HL-60 (cell line): ENCODE measurements around the gene CHRDL2.
"Not testable (repeated sequence)": the region's sequence is repeated elsewhere in the genome, so short reads cannot be mapped to it uniquely, and the experiment has no call there.

ENCODE experiments used
- GABPA ChIP-seq: IDR thresholded peaks from 2 replicates; pipeline ENCODE4 v1.6.1; 2012; ENCODE audit warnings: low read depth
- POLR2AphosphoS5 ChIP-seq: IDR thresholded peaks from 2 replicates; pipeline ENCODE4 v1.6.1; 2012; ENCODE audit warnings: low read depth
- SPI1 ChIP-seq: IDR thresholded peaks from 2 replicates; pipeline ENCODE4 v1.6.1; 2012; ENCODE audit warnings: low read depth, mild to moderate bottlenecking, borderline replicate concordance
- TF ChIP-seq, protein P1 (sequence below): IDR thresholded peaks from one replicate; pipeline ENCODE4 v1.5.1; 2011; ENCODE audit warnings: low read length, control low read depth, inconsistent platforms; ENCODE audit not compliant: insufficient read depth
- TF ChIP-seq, protein P2 (sequence below): IDR thresholded peaks from 2 replicates; pipeline ENCODE4 v1.6.1; 2012; ENCODE audit warnings: low read depth; ENCODE audit not compliant: insufficient replicate concordance

DNA sequence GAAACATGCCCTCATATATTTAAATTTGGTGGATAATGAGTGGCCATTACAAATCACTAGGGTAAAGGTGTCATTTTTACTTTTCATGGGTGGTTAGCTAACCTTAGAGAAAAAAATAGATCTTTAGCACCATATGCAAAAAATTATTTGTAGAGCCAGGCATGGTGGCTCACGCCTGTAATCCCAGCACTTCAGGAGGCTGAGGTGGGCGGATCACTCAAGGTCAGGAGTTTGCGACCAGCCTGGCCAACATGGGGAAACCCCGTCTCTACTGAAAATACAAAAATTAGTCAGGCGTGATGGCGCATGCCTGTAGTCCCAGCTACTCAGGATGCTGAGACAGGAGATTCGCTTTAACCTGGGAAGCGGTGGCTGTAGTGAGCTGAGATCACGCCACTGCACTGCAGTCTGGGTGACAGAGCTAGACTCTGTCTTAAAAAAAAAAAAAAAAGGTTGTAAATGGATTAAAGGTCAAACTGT is 37.0 kb upstream of the CHRDL2 start:
- TF ChIP-seq, protein P1, sequence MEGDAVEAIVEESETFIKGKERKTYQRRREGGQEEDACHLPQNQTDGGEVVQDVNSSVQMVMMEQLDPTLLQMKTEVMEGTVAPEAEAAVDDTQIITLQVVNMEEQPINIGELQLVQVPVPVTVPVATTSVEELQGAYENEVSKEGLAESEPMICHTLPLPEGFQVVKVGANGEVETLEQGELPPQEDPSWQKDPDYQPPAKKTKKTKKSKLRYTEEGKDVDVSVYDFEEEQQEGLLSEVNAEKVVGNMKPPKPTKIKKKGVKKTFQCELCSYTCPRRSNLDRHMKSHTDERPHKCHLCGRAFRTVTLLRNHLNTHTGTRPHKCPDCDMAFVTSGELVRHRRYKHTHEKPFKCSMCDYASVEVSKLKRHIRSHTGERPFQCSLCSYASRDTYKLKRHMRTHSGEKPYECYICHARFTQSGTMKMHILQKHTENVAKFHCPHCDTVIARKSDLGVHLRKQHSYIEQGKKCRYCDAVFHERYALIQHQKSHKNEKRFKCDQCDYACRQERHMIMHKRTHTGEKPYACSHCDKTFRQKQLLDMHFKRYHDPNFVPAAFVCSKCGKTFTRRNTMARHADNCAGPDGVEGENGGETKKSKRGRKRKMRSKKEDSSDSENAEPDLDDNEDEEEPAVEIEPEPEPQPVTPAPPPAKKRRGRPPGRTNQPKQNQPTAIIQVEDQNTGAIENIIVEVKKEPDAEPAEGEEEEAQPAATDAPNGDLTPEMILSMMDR = not testable (repeated sequence)
- TF ChIP-seq, protein P2, sequence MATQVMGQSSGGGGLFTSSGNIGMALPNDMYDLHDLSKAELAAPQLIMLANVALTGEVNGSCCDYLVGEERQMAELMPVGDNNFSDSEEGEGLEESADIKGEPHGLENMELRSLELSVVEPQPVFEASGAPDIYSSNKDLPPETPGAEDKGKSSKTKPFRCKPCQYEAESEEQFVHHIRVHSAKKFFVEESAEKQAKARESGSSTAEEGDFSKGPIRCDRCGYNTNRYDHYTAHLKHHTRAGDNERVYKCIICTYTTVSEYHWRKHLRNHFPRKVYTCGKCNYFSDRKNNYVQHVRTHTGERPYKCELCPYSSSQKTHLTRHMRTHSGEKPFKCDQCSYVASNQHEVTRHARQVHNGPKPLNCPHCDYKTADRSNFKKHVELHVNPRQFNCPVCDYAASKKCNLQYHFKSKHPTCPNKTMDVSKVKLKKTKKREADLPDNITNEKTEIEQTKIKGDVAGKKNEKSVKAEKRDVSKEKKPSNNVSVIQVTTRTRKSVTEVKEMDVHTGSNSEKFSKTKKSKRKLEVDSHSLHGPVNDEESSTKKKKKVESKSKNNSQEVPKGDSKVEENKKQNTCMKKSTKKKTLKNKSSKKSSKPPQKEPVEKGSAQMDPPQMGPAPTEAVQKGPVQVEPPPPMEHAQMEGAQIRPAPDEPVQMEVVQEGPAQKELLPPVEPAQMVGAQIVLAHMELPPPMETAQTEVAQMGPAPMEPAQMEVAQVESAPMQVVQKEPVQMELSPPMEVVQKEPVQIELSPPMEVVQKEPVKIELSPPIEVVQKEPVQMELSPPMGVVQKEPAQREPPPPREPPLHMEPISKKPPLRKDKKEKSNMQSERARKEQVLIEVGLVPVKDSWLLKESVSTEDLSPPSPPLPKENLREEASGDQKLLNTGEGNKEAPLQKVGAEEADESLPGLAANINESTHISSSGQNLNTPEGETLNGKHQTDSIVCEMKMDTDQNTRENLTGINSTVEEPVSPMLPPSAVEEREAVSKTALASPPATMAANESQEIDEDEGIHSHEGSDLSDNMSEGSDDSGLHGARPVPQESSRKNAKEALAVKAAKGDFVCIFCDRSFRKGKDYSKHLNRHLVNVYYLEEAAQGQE = not testable (repeated sequence)
- not testable (repeated sequence) for TF ChIP-seq POLR2AphosphoS5, SPI1, GABPA
